H1 (cell line): ENCODE measurements around the gene AFF4. TPM values are rescaled to one million over a fixed set of nuclear protein-coding genes. Genes with fewer than 3 reads are reported as not detected.

ENCODE experiments used
- CTCF ChIA-PET: fragments of 300-600 bp; sonication (Branson Sonifier 250); formaldehyde crosslinking; loops from one replicate; lab custom pipeline; 2021; ENCODE audit not compliant: partially characterized antibody; lab: Charles Lee
- POLR2A ChIA-PET: fragments of 300-600 bp; sonication (Branson Sonifier 250); formaldehyde crosslinking; loops from one replicate; lab custom pipeline; 2021; ENCODE audit warnings: inconsistent platforms; ENCODE audit not compliant: partially characterized antibody; lab: Charles Lee
- DNase-seq, 2 experiments: peaks; one replicate each; pipeline versions ENCODE4 v3.0.0 to v3.0.0-alpha.2; 2010 to 2022; ENCODE audit warnings: low spot score in 2 of 2, low read depth in 1 of 2, mixed read lengths in 1 of 2
- FAIRE-seq: peaks from 2 replicates; lab custom pipeline; 2011; peaks lifted over from hg19 to GRCh38; lab: Jason Lieb, UNC
- H2AFZ ChIP-seq: 2 replicates; pipeline ENCODE4 v1.8.1; 2012; ENCODE audit warnings: low read length, inconsistent platforms
- H2AK5ac ChIP-seq: 2 replicates; pipeline ENCODE4 v1.6.1; 2013; ENCODE audit warnings: low read depth, low read length
- H2BK120ac ChIP-seq: replicated peaks from 2 replicates; pipeline ENCODE3; 2013; ENCODE audit warnings: low read depth, low read length, inconsistent platforms
- H2BK12ac ChIP-seq: 2 replicates; pipeline ENCODE4 v1.6.1; 2013; ENCODE audit warnings: low read depth, low read length
- H2BK15ac ChIP-seq: 2 replicates; pipeline ENCODE4 v1.6.1; 2013; ENCODE audit warnings: low read length
- H2BK20ac ChIP-seq: 2 replicates; pipeline ENCODE4 v1.6.1; 2013; ENCODE audit warnings: low read length
- H2BK5ac ChIP-seq: 2 replicates; pipeline ENCODE4 v1.6.1; 2013; ENCODE audit warnings: low read depth, low read length
- H3K14ac ChIP-seq: 2 replicates; pipeline ENCODE4 v1.6.1; 2013; ENCODE audit warnings: inconsistent platforms; ENCODE audit not compliant: insufficient read length
- H3K18ac ChIP-seq: 2 replicates; pipeline ENCODE4 v1.6.1; 2013; ENCODE audit warnings: low read length; ENCODE audit errors: extremely low read depth
- H3K23ac ChIP-seq: 2 replicates; pipeline ENCODE4 v1.6.1; 2013; ENCODE audit warnings: inconsistent platforms; ENCODE audit not compliant: insufficient read length
- H3K23me2 ChIP-seq: 2 replicates; pipeline ENCODE4 v1.6.1; 2013; ENCODE audit warnings: low read depth, low read length
- H3K27ac ChIP-seq: 2 replicates; pipeline ENCODE4 v1.6.1; 2011; ENCODE audit warnings: low read depth, low read length, inconsistent platforms
- H3K27me3 ChIP-seq, 4 experiments: replicated peaks in 1 of 4; 1 replicate in 1 of 4; 2 replicates in 3 of 4; pipeline versions ENCODE4 v1.6.1 to v1.8.1; 2011 to 2013; ENCODE audit warnings: low read length in 3 of 4, mild to moderate bottlenecking in 3 of 4, inconsistent platforms in 2 of 4, mixed read lengths in 2 of 4, moderate library complexity in 1 of 4; ENCODE audit not compliant: control insufficient read depth in 3 of 4, insufficient read depth in 3 of 4; ENCODE audit errors: extremely low read depth in 1 of 4
- H3K36me3 ChIP-seq, 4 experiments: 2 replicates each; pipeline versions ENCODE4 v1.6.1 to v1.8.1; 2011 to 2013; ENCODE audit warnings: mild to moderate bottlenecking in 4 of 4, low read length in 3 of 4, moderate library complexity in 2 of 4, control low read depth in 1 of 4, inconsistent platforms in 1 of 4; ENCODE audit not compliant: insufficient read depth in 4 of 4, control insufficient read depth in 2 of 4
- H3K4ac ChIP-seq: replicated peaks from 2 replicates; pipeline ENCODE3; 2013; ENCODE audit warnings: low read length, low read depth, mixed read lengths, inconsistent platforms; ENCODE audit not compliant: insufficient read length
- H3K4me1 ChIP-seq, 4 experiments: replicated peaks in 1 of 4; 1 replicate in 1 of 4; 2 replicates in 3 of 4; pipeline versions ENCODE4 v1.6.1 to v1.8.1; 2011 to 2013; ENCODE audit warnings: low read length in 3 of 4, inconsistent platforms in 2 of 4, mixed read lengths in 1 of 4; ENCODE audit not compliant: insufficient read depth in 4 of 4, control insufficient read depth in 3 of 4
- H3K4me2 ChIP-seq, 2 experiments: 2 replicates each; pipeline versions ENCODE4 v1.6.1 to v1.8.1; 2011 to 2013; ENCODE audit warnings: low read depth in 2 of 2, low read length in 2 of 2, control low read depth in 1 of 2, inconsistent platforms in 1 of 2, mild to moderate bottlenecking in 1 of 2; ENCODE audit not compliant: insufficient read depth in 1 of 2
- H3K4me3 ChIP-seq, 4 experiments: fragments of 200-600, 300-600 bp in 1 of 4; sonication (generic), shearing (Covaris generic), sonication (Bioruptor Twin) in 1 of 4; 2 replicates each; pipeline versions ENCODE4 v1.5.1 to v1.8.1; 2011 to 2016; ENCODE audit warnings: low read length in 4 of 4, low read depth in 3 of 4, control low read depth in 2 of 4, inconsistent platforms in 2 of 4, mild to moderate bottlenecking in 2 of 4, mixed read lengths in 1 of 4, moderate library complexity in 1 of 4; ENCODE audit not compliant: insufficient read depth in 2 of 4; ENCODE audit errors: extremely low read depth in 1 of 4
- H3K56ac ChIP-seq: replicated peaks from 2 replicates; pipeline ENCODE3; 2013; ENCODE audit warnings: low read depth, mild to moderate bottlenecking, mixed read lengths, low read length, inconsistent platforms; ENCODE audit not compliant: insufficient read length
- H3K79me1 ChIP-seq: 2 replicates; pipeline ENCODE4 v1.6.1; 2013; ENCODE audit warnings: low read depth, low read length, control low read depth
- H3K79me2 ChIP-seq, 2 experiments: 2 replicates each; pipeline versions ENCODE4 v1.6.1 to v1.8.1; 2012 to 2013; ENCODE audit warnings: low read length in 2 of 2, mild to moderate bottlenecking in 2 of 2, inconsistent platforms in 1 of 2; ENCODE audit not compliant: insufficient read depth in 2 of 2, control insufficient read depth in 1 of 2
- H3K9ac ChIP-seq, 4 experiments: replicated peaks in 1 of 4; 1 replicate in 1 of 4; 2 replicates in 3 of 4; pipeline versions ENCODE4 v1.6.1 to v1.8.1; 2011 to 2013; ENCODE audit warnings: low read depth in 3 of 4, low read length in 3 of 4, control low read depth in 2 of 4, mild to moderate bottlenecking in 2 of 4, moderate library complexity in 2 of 4, inconsistent platforms in 1 of 4; ENCODE audit errors: extremely low read depth in 1 of 4
- H3K9me3 ChIP-seq, 2 experiments: 2 replicates each; pipeline versions ENCODE4 v1.6.1 to v1.8.1; 2012 to 2013; ENCODE audit warnings: mild to moderate bottlenecking in 2 of 2, moderate library complexity in 2 of 2, control low read depth in 1 of 2, inconsistent platforms in 1 of 2, low read depth in 1 of 2, low read length in 1 of 2, mixed read lengths in 1 of 2; ENCODE audit not compliant: insufficient read depth in 2 of 2
- H4K20me1 ChIP-seq, 2 experiments: replicated peaks in 1 of 2; 2 replicates each; pipeline versions ENCODE3 to v1.8.1; 2011 to 2013; ENCODE audit warnings: inconsistent platforms in 2 of 2, low read length in 2 of 2, mild to moderate bottlenecking in 1 of 2; ENCODE audit not compliant: insufficient read depth in 2 of 2, control insufficient read depth in 1 of 2
- H4K5ac ChIP-seq: 2 replicates; pipeline ENCODE4 v1.6.1; 2013; ENCODE audit warnings: low read length, low read depth, mixed read lengths, inconsistent platforms; ENCODE audit not compliant: insufficient read length
- H4K8ac ChIP-seq: 2 replicates; pipeline ENCODE4 v1.8.0; 2013; ENCODE audit warnings: mild to moderate bottlenecking, moderate library complexity, low read length, inconsistent platforms; ENCODE audit not compliant: insufficient read depth; ENCODE audit errors: extremely low read depth
- H4K91ac ChIP-seq: replicated peaks from 2 replicates; pipeline ENCODE3; 2013; ENCODE audit warnings: low read length, mixed read lengths, inconsistent platforms; ENCODE audit not compliant: insufficient read length
- CBX8 ChIP-seq: fragments of 300-800, 300-1000 bp; sonication (generic); IDR thresholded peaks from 2 replicates; pipeline ENCODE4 v1.7.1; 2016; ENCODE audit warnings: low read depth, low read length, borderline replicate concordance
- CTBP2 ChIP-seq: IDR thresholded peaks from 2 replicates; pipeline ENCODE4 v1.7.0; 2011; ENCODE audit warnings: borderline replicate concordance, mild to moderate bottlenecking, moderate library complexity, mixed read lengths, low read length; ENCODE audit not compliant: insufficient read depth, insufficient read length
- EGR1 ChIP-seq: IDR thresholded peaks from 2 replicates; pipeline ENCODE4 v1.6.1; 2011; ENCODE audit warnings: low read depth, low read length, borderline replicate concordance
- GABPA ChIP-seq: IDR thresholded peaks from 2 replicates; pipeline ENCODE4 v1.6.1; 2011; ENCODE audit warnings: mild to moderate bottlenecking, low read length, moderate library complexity, borderline replicate concordance; ENCODE audit not compliant: insufficient read depth
- KDM1A ChIP-seq: fragments of 200-600, 300-600 bp; sonication (generic); IDR thresholded peaks from 2 replicates; pipeline ENCODE4 v1.7.1; 2016; ENCODE audit warnings: mild to moderate bottlenecking, low read length, borderline replicate concordance
- SIRT6 ChIP-seq: IDR thresholded peaks from one replicate; pipeline ENCODE4 v1.7.1; 2012; ENCODE audit warnings: low read length, inconsistent platforms
- SP2 ChIP-seq: IDR thresholded peaks from 2 replicates; pipeline ENCODE4 v1.6.1; 2012; ENCODE audit warnings: mild to moderate bottlenecking, low read length, inconsistent platforms
- SUZ12 ChIP-seq: fragments of 200-600 bp; sonication (generic); IDR thresholded peaks from 2 replicates; pipeline ENCODE4 v1.6.1; 2012; ENCODE audit warnings: mild to moderate bottlenecking, inconsistent platforms, low read length, moderate library complexity, mixed read lengths
- WGBS, 2 experiments: shearing (Covaris generic) in 1 of 2; methylation state at CpG; one replicate each; pipeline versions ENCODE4 v1.1.6 to v1.1.7; 2013 to 2015; ENCODE audit warnings: low lambda C conversion rate in 2 of 2, mixed read lengths in 2 of 2, inconsistent platforms in 1 of 2, low coverage in 1 of 2, missing lambda C conversion rate in 1 of 2; ENCODE audit not compliant: insufficient replicate concordance in 2 of 2, insufficient coverage in 1 of 2, insufficient read length in 1 of 2; ENCODE audit errors: extremely low coverage in 1 of 2, missing lambda C conversion rate in 1 of 2; 5-methylcytosine and 5-hydroxymethylcytosine counted together
- polyA plus RNA-seq, 7 experiments: library from polyadenylated mRNA; depleted of rRNA in 3 of 7; stranded (reverse) in 5 of 7; unstranded in 2 of 7; fragments of >200 nt in 5 of 7; fragments of 200-250 nt in 2 of 7; gene quantifications; 1 replicate in 5 of 7; 2 replicates in 1 of 7; 4 replicates in 1 of 7; pipeline versions ENCODE4 v1.2.1 to v1.2.3, GENCODE V29; 2011 to 2013; ENCODE audit warnings: missing spikeins in 2 of 7, mixed read lengths in 2 of 7
- total RNA-seq: library from RNA; stranded (reverse); fragmentation: NEBNext Ultra II Directional; extraction: Animal tissue kit (Norgen Biotek cat#: 25700); gene quantifications from 2 replicates; pipeline ENCODE4 v1.2.1, GENCODE V29; 2021
- TF ChIP-seq, protein P1 (sequence below): IDR thresholded peaks from 2 replicates; pipeline ENCODE4 v1.6.1; 2012; ENCODE audit warnings: low read length, inconsistent platforms

AFF4 gene
- total and polyA plus RNA-seq, 2 of the 8 experiments (the other 6 are each of a cell fraction or from before 2014, with no cell fraction given): 12.0 to 61.4 TPM

DNA sequence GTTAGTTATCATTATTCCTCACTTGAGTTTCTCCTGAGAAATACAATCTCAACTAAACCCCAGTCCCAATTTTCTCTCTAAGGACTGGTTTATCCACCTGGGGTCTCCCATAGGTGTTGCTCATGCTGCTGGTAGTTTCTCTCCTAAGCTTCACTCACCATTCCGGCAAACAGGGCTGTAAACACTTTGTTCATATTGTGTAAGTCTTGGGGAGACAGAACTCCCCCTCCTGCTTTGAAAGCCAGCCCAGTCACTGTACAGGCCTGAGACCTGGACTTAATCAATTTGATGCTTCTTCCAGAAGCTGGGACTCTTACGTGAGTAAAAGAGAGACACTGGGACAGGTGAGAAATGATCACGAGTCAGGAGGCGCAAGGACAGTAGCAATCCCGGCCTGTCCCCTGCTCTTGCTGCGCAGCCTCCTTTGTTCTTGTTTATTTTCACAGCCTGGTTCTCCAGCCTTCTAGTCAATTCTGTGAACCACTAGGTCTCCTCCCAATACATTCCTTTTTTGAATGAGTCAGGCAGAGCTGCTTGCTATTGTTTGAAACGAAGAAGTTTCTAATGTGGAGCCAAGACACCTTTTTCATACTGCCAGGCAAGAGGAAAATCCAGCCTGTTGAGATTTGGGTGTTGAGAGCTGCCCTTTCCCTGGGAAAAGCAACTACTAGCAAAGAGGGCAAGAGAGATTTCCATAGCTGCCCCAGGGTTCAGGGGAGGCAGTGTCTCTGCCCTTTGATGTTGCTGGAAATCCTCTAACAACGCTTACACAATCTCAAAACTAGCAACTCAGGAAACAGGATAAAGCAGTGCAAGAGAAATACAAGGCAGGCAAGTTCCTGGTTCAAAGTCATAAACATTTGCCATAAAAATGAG lies 123.8 kb downstream of the AFF4 start:
- no peak overlapping the region for H4K8ac ChIP-seq
- H2BK120ac ChIP-seq: no peak overlapping the region
- H3K27ac ChIP-seq: no peak overlapping the region
- H3K56ac ChIP-seq: no peak overlapping the region
- H3K9me3 ChIP-seq: no peaks in the 10 kb centered on the region
- H2BK5ac ChIP-seq: no peak overlapping the region
- DNase-seq: no peak
- no peak overlapping the region for H2AK5ac ChIP-seq
- peak overlapping the region; percentile 64 for H2AFZ ChIP-seq
- H3K4ac ChIP-seq: no peak overlapping the region
- H4K91ac ChIP-seq: no peak overlapping the region
- TF ChIP-seq, protein P1, sequence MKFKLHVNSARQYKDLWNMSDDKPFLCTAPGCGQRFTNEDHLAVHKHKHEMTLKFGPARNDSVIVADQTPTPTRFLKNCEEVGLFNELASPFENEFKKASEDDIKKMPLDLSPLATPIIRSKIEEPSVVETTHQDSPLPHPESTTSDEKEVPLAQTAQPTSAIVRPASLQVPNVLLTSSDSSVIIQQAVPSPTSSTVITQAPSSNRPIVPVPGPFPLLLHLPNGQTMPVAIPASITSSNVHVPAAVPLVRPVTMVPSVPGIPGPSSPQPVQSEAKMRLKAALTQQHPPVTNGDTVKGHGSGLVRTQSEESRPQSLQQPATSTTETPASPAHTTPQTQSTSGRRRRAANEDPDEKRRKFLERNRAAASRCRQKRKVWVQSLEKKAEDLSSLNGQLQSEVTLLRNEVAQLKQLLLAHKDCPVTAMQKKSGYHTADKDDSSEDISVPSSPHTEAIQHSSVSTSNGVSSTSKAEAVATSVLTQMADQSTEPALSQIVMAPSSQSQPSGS: no peak
- TF ChIP-seq CBX8: no peak
- TF ChIP-seq EGR1: no peak
- TF ChIP-seq SIRT6: no peak
- no peak for TF ChIP-seq KDM1A
- no peak for TF ChIP-seq GABPA
- no peak for TF ChIP-seq CTBP2
- no peak for TF ChIP-seq SUZ12
- TF ChIP-seq SP2: no peak
- TF ChIP-seq, all 59 proteins: peak for 0
- POLR2A ChIA-PET: interaction anchor here (1.7 kb wide), 1 partner anchor 13 kb away, joined by 3 read pairs; no protein-coding TSS in a partner anchor
- no peaks in the 10 kb centered on the region for H3K27me3 ChIP-seq
- H2BK20ac ChIP-seq: no peak overlapping the region
- H3K4me2 ChIP-seq: no peak overlapping the region
- no peak overlapping the region for H3K18ac ChIP-seq
- H3K4me3 ChIP-seq: no peak overlapping the region
- CTCF ChIA-PET: interaction anchor here (2.8 to 25.6 kb wide), 2 partner anchors 9 to 23 kb away, joined by 10 to 465 read pairs; partner anchors contain the start of genes GDF9, LEAP2, SHROOM1 and UQCRQ
- no peaks in the 10 kb centered on the region for H3K23me2 ChIP-seq
- no peaks in the 10 kb centered on the region for H3K79me2 ChIP-seq
- no peak overlapping the region for H3K9ac ChIP-seq
- H2BK15ac ChIP-seq: no peak overlapping the region
- H3K4me1 ChIP-seq: no peaks in the 10 kb centered on the region
- no peak overlapping the region for H3K23ac ChIP-seq
- no peaks in the 10 kb centered on the region for H3K36me3 ChIP-seq
- no peak for FAIRE-seq
- H3K14ac ChIP-seq: no peak overlapping the region
- WGBS, 2 experiments: 88% methylated on average over 8 of the region's 8 CpGs; no CpG with 5 or more reads in 1 of the 2 experiments
- no peaks in the 10 kb centered on the region for H3K79me1 ChIP-seq
- no peak overlapping the region for H4K5ac ChIP-seq
- H4K20me1 ChIP-seq: no peaks in the 10 kb centered on the region
- no peak overlapping the region for H2BK12ac ChIP-seq
